Stimulated activated effector memory CD8-positive, alpha-beta T cell treated with anti-CD3 and anti-CD28 coated beads, Interleukin-12 subunit alpha, Interleukin-12 subunit beta, amount 100 ng/mL, for 72 hours (primary cell): Measurements from ENCODE around the gene ZNF776.
"Not testable (repeated sequence)": the region's sequence is repeated elsewhere in the genome, so short reads cannot be mapped to it uniquely, and the experiment has no call there.

Experiments
- ATAC-seq: fragments of 150-1000 bp; cut with Tn5 transposase; 2 replicates; pipeline ENCODE4 v1.10.0; 2021
- DNase-seq, 2 donors: peaks; one replicate each; pipeline ENCODE4 v3.0.0; 2021 to 2022; ENCODE audit warnings: low spot score in 2 of 2
- H3K27ac Mint-ChIP-seq: one replicate; pipeline ENCODE4 v1.8.0; 2022; ENCODE audit warnings: mild to moderate bottlenecking, mixed read lengths
- H3K36me3 Mint-ChIP-seq: one replicate; pipeline ENCODE4 v1.8.0; 2022; ENCODE audit warnings: mild to moderate bottlenecking, mixed read lengths
- H3K4me1 Mint-ChIP-seq: one replicate; pipeline ENCODE4 v1.8.0; 2022; ENCODE audit warnings: mixed read lengths
- H3K4me3 Mint-ChIP-seq: one replicate; pipeline ENCODE4 v1.8.0; 2022; ENCODE audit warnings: mild to moderate bottlenecking, mixed read lengths
- H3K9me3 Mint-ChIP-seq: one replicate; pipeline ENCODE4 v1.8.0; 2022; ENCODE audit warnings: mixed read lengths

The ZNF776 gene

GRCh38 chr19:57757941-57758340, 11.3 kb downstream of the ZNF776 start:
- H3K4me3 Mint-ChIP-seq: no peak overlapping the region
- peaks cover 26% of the 10 kb centered on the region for H3K9me3 Mint-ChIP-seq
- H3K4me1 Mint-ChIP-seq: no peaks in the 10 kb centered on the region
- DNase-seq (no peak), ATAC-seq (no peak)
- no peak overlapping the region for H3K27ac Mint-ChIP-seq
- H3K36me3 Mint-ChIP-seq: peaks cover 30% of the 10 kb centered on the region

GRCh38 chr19:57759096-57759495, 12.5 kb downstream of the ZNF776 start:
- Mint-ChIP-seq H3K36me3 (peaks cover 18% of the 10 kb centered on the region), H3K4me3 (no peak overlapping the region), H3K4me1 (no peaks in the 10 kb centered on the region), H3K27ac (no peak overlapping the region), H3K9me3 (peaks cover 23% of the 10 kb centered on the region)
- DNase-seq (no peak), ATAC-seq (no peak)

GRCh38 chr19:57769345-57770131, 22.9 kb downstream of the ZNF776 start, which contains the start of gene ZNF586:
ZNF586 (plus strand) TSS chr19:57769676; CDS start chr19:57769843, 167 bp downstream.
- H3K4me1 Mint-ChIP-seq: peaks cover 27% of the 10 kb centered on the region
- DNase-seq (peak; percentile 66 to 89), ATAC-seq (peak; percentile 100)
- H3K9me3 Mint-ChIP-seq: peaks cover 14% of the 10 kb centered on the region
- H3K36me3 Mint-ChIP-seq: peaks cover 53% of the 10 kb centered on the region
- H3K4me3 Mint-ChIP-seq: peak within 1 kb of the TSS; percentile 82
- peak within 1 kb of the TSS; percentile 89 for H3K27ac Mint-ChIP-seq

GRCh38 chr19:57771417-57771816, 24.8 kb downstream of the ZNF776 start:
- ATAC-seq: no peak
- H3K27ac Mint-ChIP-seq: no peak overlapping the region

GRCh38 chr19:57773488-57773887, 26.9 kb downstream of the ZNF776 start:
- Mint-ChIP-seq H3K4me1 (peaks cover 33% of the 10 kb centered on the region), H3K4me3 (no peak overlapping the region), H3K27ac (peak overlapping the region; percentile 41), H3K9me3 (peaks cover 24% of the 10 kb centered on the region), H3K36me3 (peaks cover 92% of the 10 kb centered on the region)
- ATAC-seq: no peak
- no peak for DNase-seq

More at GRCh38 chr19:57771417-57771816, 24.8 kb downstream of the ZNF776 start:
- Mint-ChIP-seq H3K9me3 (peaks cover 17% of the 10 kb centered on the region), H3K36me3 (peaks cover 72% of the 10 kb centered on the region), H3K4me3 (peak overlapping the region; percentile 82), H3K4me1 (peaks cover 33% of the 10 kb centered on the region)
- DNase-seq: no peak

GRCh38 chr19:57776764-57777296, 30.2 kb downstream of the ZNF776 start:
- Mint-ChIP-seq H3K4me3 (no peak overlapping the region), H3K36me3 (peaks cover 90% of the 10 kb centered on the region), H3K4me1 (peaks cover 12% of the 10 kb centered on the region), H3K9me3 (peaks cover 39% of the 10 kb centered on the region), H3K27ac (no peak overlapping the region)
- DNase-seq: no peak
- ATAC-seq: no peak

GRCh38 chr19:57778336-57778735, 31.7 kb downstream of the ZNF776 start:
- no peak overlapping the region for H3K4me3 Mint-ChIP-seq
- no peak for DNase-seq
- ATAC-seq: no peak
- peaks cover 81% of the 10 kb centered on the region for H3K36me3 Mint-ChIP-seq
- peaks cover 36% of the 10 kb centered on the region for H3K9me3 Mint-ChIP-seq
- H3K27ac Mint-ChIP-seq: no peak overlapping the region
- peaks cover 12% of the 10 kb centered on the region for H3K4me1 Mint-ChIP-seq

- peaks cover 82% of the 10 kb centered on the region for H3K36me3 Mint-ChIP-seq
- peaks cover 6% of the 10 kb centered on the region for H3K4me1 Mint-ChIP-seq
- no peak for ATAC-seq
- no peak overlapping the region for H3K4me3 Mint-ChIP-seq
- DNase-seq: no peak
- H3K27ac Mint-ChIP-seq: no peak overlapping the region
- peaks cover 31% of the 10 kb centered on the region for H3K9me3 Mint-ChIP-seq
Measured at GRCh38 chr19:57779220-57779845, 32.7 kb downstream of the ZNF776 start.

- Mint-ChIP-seq H3K4me1 (no peaks in the 10 kb centered on the region), H3K27ac (no peak overlapping the region), H3K36me3 (peaks cover 16% of the 10 kb centered on the region), H3K4me3 (no peak overlapping the region), H3K9me3 (peaks cover 16% of the 10 kb centered on the region)
- DNase-seq: no peak
- no peak for ATAC-seq
Measured at GRCh38 chr19:57786286-57786685, 39.7 kb downstream of the ZNF776 start.

GRCh38 chr19:57786906-57787305, 40.3 kb downstream of the ZNF776 start:
- peaks cover 15% of the 10 kb centered on the region for H3K36me3 Mint-ChIP-seq
- no peak overlapping the region for H3K4me3 Mint-ChIP-seq
- H3K4me1 Mint-ChIP-seq: no peaks in the 10 kb centered on the region
- H3K9me3 Mint-ChIP-seq: peaks cover 16% of the 10 kb centered on the region
- DNase-seq (no peak), ATAC-seq (no peak)
- H3K27ac Mint-ChIP-seq: no peak overlapping the region

GRCh38 chr19:57788114-57788692, 41.6 kb downstream of the ZNF776 start:
- DNase-seq (no peak), ATAC-seq (no peak)
- Mint-ChIP-seq H3K4me3 (no peak overlapping the region), H3K27ac (no peak overlapping the region), H3K4me1 (no peaks in the 10 kb centered on the region), H3K36me3 (peaks cover 16% of the 10 kb centered on the region), H3K9me3 (peaks cover 16% of the 10 kb centered on the region)

- no peak for DNase-seq
- peaks cover 16% of the 10 kb centered on the region for H3K9me3 Mint-ChIP-seq
- H3K4me3 Mint-ChIP-seq: no peak overlapping the region
- H3K4me1 Mint-ChIP-seq: no peaks in the 10 kb centered on the region
- ATAC-seq: no peak
- no peak overlapping the region for H3K27ac Mint-ChIP-seq
- H3K36me3 Mint-ChIP-seq: peaks cover 10% of the 10 kb centered on the region
Measured at GRCh38 chr19:57789288-57789687, 42.7 kb downstream of the ZNF776 start.

GRCh38 chr19:57796580-57796979, 50.0 kb downstream of the ZNF776 start:
- ATAC-seq, H3K9me3 Mint-ChIP-seq, DNase-seq, H3K4me3 Mint-ChIP-seq, H3K27ac Mint-ChIP-seq, H3K4me1 Mint-ChIP-seq: not testable (repeated sequence)
- peaks cover 17% of the 10 kb centered on the region for H3K36me3 Mint-ChIP-seq

- ATAC-seq: no peak
- Mint-ChIP-seq H3K4me1 (peaks cover 12% of the 10 kb centered on the region), H3K36me3 (peaks cover 11% of the 10 kb centered on the region)
Measured at GRCh38 chr19:57800696-57801095, 54.1 kb downstream of the ZNF776 start.

GRCh38 chr19:57802269-57802668, 55.7 kb downstream of the ZNF776 start:
- Mint-ChIP-seq H3K36me3 (peaks cover 18% of the 10 kb centered on the region), H3K4me1 (peaks cover 12% of the 10 kb centered on the region), H3K4me3 (no peak overlapping the region), H3K27ac (no peak overlapping the region), H3K9me3 (no peaks in the 10 kb centered on the region)
- DNase-seq (no peak), ATAC-seq (no peak)

More at GRCh38 chr19:57800696-57801095, 54.1 kb downstream of the ZNF776 start:
- no peak for DNase-seq
- H3K9me3 Mint-ChIP-seq: no peaks in the 10 kb centered on the region
- no peak overlapping the region for H3K4me3 Mint-ChIP-seq
- peak overlapping the region; percentile 24 for H3K27ac Mint-ChIP-seq
